ENCODE measurements around the gene ABCA8. TPM values are rescaled to one million over a fixed set of nuclear protein-coding genes. Genes with fewer than 3 reads are reported as not detected.

Gene ABCA8
- total RNA-seq, 2 experiments from 2014 or later = not detected

- H3K9me3 ChIP-seq (ENCODE audit: control insufficient read depth in 1 of 2, insufficient read depth in 1 of 2, low read length in 2 of 2) = no peaks in the 10 kb centered on the region
- no peaks in the 10 kb centered on the region for H3K4me1 Mint-ChIP-seq (ENCODE audit: low read depth)
- POLR2A ChIA-PET = no interaction called here
- H3K4me3 ChIP-seq (ENCODE audit: low read length) = no peak overlapping the region
- H3K4me3 Mint-ChIP-seq = no peak overlapping the region
- intact Hi-C loops (cut with DNase I, micrococcal nuclease) = no loop called here
- CTCF ChIA-PET = no interaction called here
- H3K9me3 Mint-ChIP-seq = no peaks in the 10 kb centered on the region
- no peaks in the 10 kb centered on the region for H3K36me3 ChIP-seq (ENCODE audit: insufficient read depth, low read length)
- DNase-seq = no peak
- H3K27me3 ChIP-seq (ENCODE audit: control insufficient read depth in 1 of 2, insufficient read depth in 2 of 2, low read length in 2 of 2) = no peaks in the 10 kb centered on the region
- H3K27ac Mint-ChIP-seq = no peak overlapping the region
- ATAC-seq (ENCODE audit: poor library complexity) = no peak
- H3K4me1 ChIP-seq (ENCODE audit: insufficient read depth, low read length) = no peaks in the 10 kb centered on the region
- H3K27ac ChIP-seq (ENCODE audit: low read depth in 1 of 2, low read length in 2 of 2) = no peak overlapping the region
- H3K27me3 Mint-ChIP-seq = peaks cover 25% of the 10 kb centered on the region
- no peak for TF ChIP-seq CTCF (IDR thresholded peaks at IDR 0.05)
- H3K36me3 Mint-ChIP-seq (ENCODE audit: low read depth) = no peaks in the 10 kb centered on the region
Observed at GRCh38 chr17:68851890-68852289, 103.3 kb downstream of the ABCA8 start.

- Mint-ChIP-seq H3K27me3 (peaks cover 19% of the 10 kb centered on the region), H3K27ac (no peak overlapping the region), H3K36me3 (ENCODE audit: low read depth) (no peaks in the 10 kb centered on the region), H3K9me3 (no peaks in the 10 kb centered on the region), H3K4me1 (ENCODE audit: low read depth) (no peaks in the 10 kb centered on the region), H3K4me3 (no peak overlapping the region)
- CTCF ChIA-PET = interaction anchor here (1.1 kb wide), 1 partner anchor 19 kb away, joined by 3 read pairs; no protein-coding TSS in a partner anchor
- DNase-seq (no peak), ATAC-seq (ENCODE audit: poor library complexity) (no peak)
- Histone ChIP-seq H3K27me3 (ENCODE audit: control insufficient read depth in 1 of 2, insufficient read depth in 2 of 2, low read length in 2 of 2) (no peaks in the 10 kb centered on the region), H3K36me3 (ENCODE audit: insufficient read depth, low read length) (no peaks in the 10 kb centered on the region), H3K9me3 (ENCODE audit: control insufficient read depth in 1 of 2, insufficient read depth in 1 of 2, low read length in 2 of 2) (no peaks in the 10 kb centered on the region), H3K4me3 (ENCODE audit: low read length) (no peak overlapping the region), H3K4me1 (ENCODE audit: insufficient read depth, low read length) (no peaks in the 10 kb centered on the region), H3K27ac (ENCODE audit: low read depth in 1 of 2, low read length in 2 of 2) (no peak overlapping the region)
- no peak for TF ChIP-seq CTCF (IDR thresholded peaks at IDR 0.05)
- intact Hi-C loops (cut with DNase I, micrococcal nuclease) = no loop called here
- POLR2A ChIA-PET = no interaction called here
Observed at GRCh38 chr17:68850749-68851510, 104.3 kb downstream of the ABCA8 start.

GRCh38 chr17:68849673-68850610, 105.2 kb downstream of the ABCA8 start:
- intact Hi-C loops (cut with DNase I, micrococcal nuclease) = no loop called here
- Histone ChIP-seq H3K27ac (ENCODE audit: low read depth in 1 of 2, low read length in 2 of 2) (no peak overlapping the region), H3K9me3 (ENCODE audit: control insufficient read depth in 1 of 2, insufficient read depth in 1 of 2, low read length in 2 of 2) (no peaks in the 10 kb centered on the region), H3K4me1 (ENCODE audit: insufficient read depth, low read length) (no peaks in the 10 kb centered on the region), H3K27me3 (ENCODE audit: control insufficient read depth in 1 of 2, insufficient read depth in 2 of 2, low read length in 2 of 2) (no peaks in the 10 kb centered on the region), H3K4me3 (ENCODE audit: low read length) (no peak overlapping the region), H3K36me3 (ENCODE audit: insufficient read depth, low read length) (no peaks in the 10 kb centered on the region)
- Mint-ChIP-seq H3K36me3 (ENCODE audit: low read depth) (no peaks in the 10 kb centered on the region), H3K4me3 (no peak overlapping the region), H3K4me1 (ENCODE audit: low read depth) (no peaks in the 10 kb centered on the region), H3K27ac (no peak overlapping the region), H3K27me3 (peaks cover 19% of the 10 kb centered on the region), H3K9me3 (peaks cover 3% of the 10 kb centered on the region)
- CTCF ChIA-PET = interaction anchor here (1.1 kb wide), 1 partner anchor 20 kb away, joined by 3 read pairs; no protein-coding TSS in a partner anchor
- POLR2A ChIA-PET = no interaction called here
- DNase-seq (no peak), ATAC-seq (ENCODE audit: poor library complexity) (no peak)
- TF ChIP-seq CTCF (IDR thresholded peaks at IDR 0.05) = no peak
